Neural cell (in vitro differentiated cells): ENCODE results near the gene SLC6A3. TPM values are rescaled to one million over a fixed set of nuclear protein-coding genes. Genes with fewer than 3 reads are reported as not detected.

ENCODE experiments used
- H2AFZ ChIP-seq: fragments of 200-600, 300-800 bp; sonication (generic), shearing (Covaris generic); 2 replicates; pipeline ENCODE4 v1.6.0; 2014; ENCODE audit warnings: low read depth, mild to moderate bottlenecking, antibody characterized with exemption, low read length, moderate library complexity
- H3F3A ChIP-seq: fragments of 200-600 bp; shearing (Covaris generic); 2 replicates; pipeline ENCODE4 v1.6.1; 2016; ENCODE audit warnings: mild to moderate bottlenecking, moderate library complexity, mixed read lengths, antibody characterized with exemption, low read length; ENCODE audit not compliant: insufficient read depth, poor library complexity, severe bottlenecking
- H3K27ac ChIP-seq: fragments of 200-600, 300-800 bp; sonication (generic), shearing (Covaris generic); 2 replicates; pipeline ENCODE4 v1.5.1; 2014; ENCODE audit warnings: mild to moderate bottlenecking, low read length, moderate library complexity
- H3K27me3 ChIP-seq: fragments of 300-800, 200-600 bp; sonication (generic), shearing (Covaris generic); 2 replicates; pipeline ENCODE4 v1.6.0; 2014; ENCODE audit warnings: mild to moderate bottlenecking, low read depth, low read length, moderate library complexity; ENCODE audit not compliant: insufficient read depth
- H3K36me3 ChIP-seq: fragments of 300-800, 200-600 bp; sonication (generic), shearing (Covaris generic); 2 replicates; pipeline ENCODE4 v1.5.1; 2014; ENCODE audit warnings: mild to moderate bottlenecking, antibody characterized with exemption, low read length, moderate library complexity; ENCODE audit not compliant: insufficient read depth
- H3K4me2 ChIP-seq: fragments of 300-800, 200-600 bp; sonication (generic), shearing (Covaris generic); 2 replicates; pipeline ENCODE4 v1.6.0; 2014; ENCODE audit warnings: mild to moderate bottlenecking, low read length
- H3K4me3 ChIP-seq: fragments of 300-800, 200-600 bp; sonication (generic), shearing (Covaris generic); 2 replicates; pipeline ENCODE4 v1.5.1; 2014; ENCODE audit warnings: mild to moderate bottlenecking, low read length, moderate library complexity
- H3K79me2 ChIP-seq: fragments of 200-600 bp; shearing (Covaris generic); replicated peaks from 2 replicates; pipeline ENCODE4 v1.6.0; 2014; ENCODE audit warnings: mild to moderate bottlenecking, low read length, moderate library complexity; ENCODE audit not compliant: insufficient read depth
- H3K9ac ChIP-seq: fragments of 300-800, 200-600 bp; sonication (generic), shearing (Covaris generic); 2 replicates; pipeline ENCODE4 v1.6.1; 2016; ENCODE audit warnings: mild to moderate bottlenecking, low read length, mixed read lengths
- H3K9me2 ChIP-seq: fragments of 200-600 bp; shearing (Covaris generic); 2 replicates; pipeline ENCODE4 v1.6.1; 2016; ENCODE audit warnings: mild to moderate bottlenecking, low read length, mixed read lengths; ENCODE audit not compliant: insufficient read depth
- H3K9me3 ChIP-seq: fragments of 200-600, 300-800 bp; sonication (generic), shearing (Covaris generic); 2 replicates; pipeline ENCODE4 v1.6.1; 2016; ENCODE audit warnings: mild to moderate bottlenecking, mixed run types, low read length, moderate library complexity, mixed read lengths
- H4K20me1 ChIP-seq: fragments of 200-600 bp; shearing (Covaris generic); 2 replicates; pipeline ENCODE4 v1.6.1; 2016; ENCODE audit warnings: mild to moderate bottlenecking, mixed run types; ENCODE audit not compliant: insufficient read depth
- CTCF ChIP-seq: fragments of 450-650 bp; IDR thresholded peaks from 2 replicates; pipeline ENCODE4 v1.5.1; 2014; ENCODE audit warnings: antibody characterized with exemption, mild to moderate bottlenecking, moderate library complexity; ENCODE audit not compliant: poor library complexity, severe bottlenecking
- EP300 ChIP-seq: fragments of 450-650 bp; conservative IDR thresholded peaks from 2 replicates; pipeline ENCODE4 v1.6.1; 2014; ENCODE audit warnings: antibody characterized with exemption, mild to moderate bottlenecking, moderate library complexity; ENCODE audit not compliant: poor library complexity, severe bottlenecking
- EZH2 ChIP-seq: fragments of 200-600, 300-800 bp; shearing (Covaris generic), sonication (generic); IDR thresholded peaks from 2 replicates; pipeline ENCODE4 v1.6.1; 2014; ENCODE audit warnings: antibody characterized with exemption, low read length, borderline replicate concordance, mild to moderate bottlenecking; ENCODE audit not compliant: insufficient read depth, poor library complexity, severe bottlenecking
- MXI1 ChIP-seq: fragments of 450-650 bp; conservative IDR thresholded peaks from 2 replicates; pipeline ENCODE4 v1.6.1; 2014; ENCODE audit warnings: antibody characterized with exemption, mild to moderate bottlenecking; ENCODE audit not compliant: poor library complexity, severe bottlenecking
- POLR2AphosphoS5 ChIP-seq: IDR thresholded peaks from 2 replicates; pipeline ENCODE4 v1.6.1; 2012
- RAD21 ChIP-seq: fragments of 450-650 bp; conservative IDR thresholded peaks from 2 replicates; pipeline ENCODE4 v1.6.1; 2014; ENCODE audit warnings: antibody characterized with exemption, mild to moderate bottlenecking, moderate library complexity
- REST ChIP-seq: IDR thresholded peaks from 2 replicates; pipeline ENCODE4 v1.6.1; 2012; ENCODE audit warnings: borderline replicate concordance
- SMC3 ChIP-seq: fragments of 450-650 bp; conservative IDR thresholded peaks from 2 replicates; pipeline ENCODE4 v1.6.1; 2014; ENCODE audit warnings: antibody characterized with exemption, mild to moderate bottlenecking, moderate library complexity; ENCODE audit not compliant: poor library complexity
- TAF1 ChIP-seq: IDR thresholded peaks from 2 replicates; pipeline ENCODE4 v1.6.1; 2012; ENCODE audit warnings: low read depth
- polyA plus RNA-seq: library from polyadenylated mRNA; depleted of rRNA; stranded (reverse); fragments of >200 nt; gene quantifications from 2 replicates; pipeline ENCODE4 v1.2.3, GENCODE V29; 2014

SLC6A3 gene
- polyA plus RNA-seq, 1 donor from 2014 or later: 0.77 TPM

- no peaks in the 10 kb centered on the region for H3F3A ChIP-seq
- H3K4me3 ChIP-seq: no peak overlapping the region
- no peaks in the 10 kb centered on the region for H3K9me2 ChIP-seq
- H3K27me3 ChIP-seq: no peaks in the 10 kb centered on the region
- H2AFZ ChIP-seq: no peak overlapping the region
- TF ChIP-seq MXI1: no peak
- TF ChIP-seq REST: no peak
- no peak for TF ChIP-seq EZH2
- no peak for TF ChIP-seq TAF1
- no peak for TF ChIP-seq SMC3
- TF ChIP-seq CTCF: no peak
- TF ChIP-seq POLR2AphosphoS5: no peak
- TF ChIP-seq RAD21: no peak
- TF ChIP-seq EP300: no peak
- H3K36me3 ChIP-seq: no peaks in the 10 kb centered on the region
- H4K20me1 ChIP-seq: no peaks in the 10 kb centered on the region
- no peak overlapping the region for H3K27ac ChIP-seq
- peaks cover 10% of the 10 kb centered on the region for H3K79me2 ChIP-seq
- H3K4me2 ChIP-seq: no peak overlapping the region
- no peak overlapping the region for H3K9ac ChIP-seq
- H3K9me3 ChIP-seq: no peaks in the 10 kb centered on the region
Measured at GRCh38 chr5:1346627-1347440, 98.4 kb downstream of the SLC6A3 start.

GRCh38 chr5:1345876-1346626 lies 99.2 kb downstream of the SLC6A3 start:
- Histone ChIP-seq H3K9ac (peak overlapping the region; percentile 96), H3K9me2 (no peaks in the 10 kb centered on the region), H3K79me2 (peaks cover 10% of the 10 kb centered on the region), H3K9me3 (no peaks in the 10 kb centered on the region), H3F3A (no peaks in the 10 kb centered on the region), H4K20me1 (no peaks in the 10 kb centered on the region), H3K36me3 (no peaks in the 10 kb centered on the region), H3K4me3 (peak overlapping the region; percentile 74), H3K4me2 (peak overlapping the region; percentile 92), H2AFZ (no peak overlapping the region), H3K27me3 (no peaks in the 10 kb centered on the region), H3K27ac (no peak overlapping the region)
- TF ChIP-seq TAF1 (no peak), EZH2 (no peak), EP300 (no peak), POLR2AphosphoS5 (no peak), REST (no peak), RAD21 (no peak), CTCF (no peak), MXI1 (no peak), SMC3 (no peak)
